GM20000 (cell line): ENCODE data around the gene RENBP.

Source experiments
- DNase-seq: peaks from one replicate; pipeline ENCODE4 v3.0.0; 2012; ENCODE audit warnings: low spot score
- CTCF ChIP-seq: IDR thresholded peaks from 2 replicates; pipeline ENCODE4 v1.5.1; 2012; ENCODE audit warnings: mild to moderate bottlenecking, control low read depth; ENCODE audit errors: extremely low read depth, missing control alignments

The RENBP gene

GRCh38 chrX:153965406-153965805 lies 21.0 kb upstream of the RENBP start:
- DNase-seq = no peak
- TF ChIP-seq CTCF = no peak

DNA sequence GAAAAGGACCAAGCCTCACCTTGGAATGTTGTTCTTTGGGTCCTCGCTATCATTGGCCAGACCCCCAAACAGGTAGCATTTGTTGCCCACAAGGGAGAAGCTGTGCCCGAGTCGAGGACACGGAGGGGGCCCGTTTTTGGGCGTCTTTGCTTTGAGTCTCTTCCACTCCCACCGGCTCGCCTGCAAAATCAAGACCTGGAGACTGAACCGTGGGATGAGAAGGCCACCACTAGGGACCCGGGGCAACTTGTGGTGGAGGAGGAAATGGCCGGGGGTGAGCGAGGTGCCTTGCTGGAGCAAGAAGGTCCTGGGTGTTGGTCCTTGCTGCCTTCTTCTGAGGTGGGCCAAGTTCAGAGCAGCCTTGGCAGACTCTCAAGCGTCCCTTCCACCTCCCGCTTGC lies 19.7 kb upstream of the RENBP start:
- DNase-seq = no peak
- TF ChIP-seq CTCF = no peak

- DNase-seq = no peak
- TF ChIP-seq CTCF = no peak
These were observed 19.1 kb upstream of the RENBP start for GRCh38 chrX:153963546-153963945.

DNA sequence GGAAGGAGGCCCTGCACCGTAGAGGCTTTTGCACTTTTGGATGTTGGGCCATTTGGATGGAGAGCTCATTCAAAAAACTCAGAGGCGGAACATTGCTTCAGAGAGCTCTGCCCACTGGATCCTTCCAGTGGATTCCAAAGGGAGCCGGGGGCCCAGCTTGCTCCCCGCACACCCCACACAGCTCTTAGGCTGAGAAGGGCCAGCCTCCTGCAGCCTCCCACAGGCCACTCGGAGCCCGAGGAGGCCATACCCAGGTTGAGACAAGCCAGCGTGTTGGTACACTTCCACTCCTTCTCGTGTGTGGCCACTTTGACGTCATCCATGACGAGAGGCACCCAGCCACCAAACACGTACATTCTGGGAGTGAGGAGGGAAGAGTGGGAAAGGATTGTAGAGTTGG lies 16.8 kb upstream of the RENBP start:
- DNase-seq = no peak
- no peak for TF ChIP-seq CTCF

DNA sequence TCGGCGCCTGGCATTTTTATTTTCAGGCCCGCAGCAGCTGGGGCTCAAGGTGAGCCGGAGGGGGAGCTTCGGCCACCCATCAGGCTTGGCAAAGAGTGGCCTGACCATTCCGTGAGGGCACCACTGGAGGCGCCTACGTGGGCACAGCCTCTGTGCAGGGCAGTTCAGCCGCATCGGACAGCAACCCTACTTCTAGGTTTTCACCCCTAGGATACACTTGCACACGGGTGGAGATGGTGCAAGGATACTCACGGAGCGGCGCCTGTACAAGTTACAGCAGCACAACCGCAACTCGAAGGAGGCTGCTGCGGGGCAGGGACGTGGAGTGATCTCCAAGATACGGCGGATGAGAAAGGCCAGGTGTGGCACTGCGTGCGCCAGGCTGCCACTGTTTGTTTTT lies 16.3 kb upstream of the RENBP start:
- no peak for DNase-seq
- TF ChIP-seq CTCF = no peak

DNA sequence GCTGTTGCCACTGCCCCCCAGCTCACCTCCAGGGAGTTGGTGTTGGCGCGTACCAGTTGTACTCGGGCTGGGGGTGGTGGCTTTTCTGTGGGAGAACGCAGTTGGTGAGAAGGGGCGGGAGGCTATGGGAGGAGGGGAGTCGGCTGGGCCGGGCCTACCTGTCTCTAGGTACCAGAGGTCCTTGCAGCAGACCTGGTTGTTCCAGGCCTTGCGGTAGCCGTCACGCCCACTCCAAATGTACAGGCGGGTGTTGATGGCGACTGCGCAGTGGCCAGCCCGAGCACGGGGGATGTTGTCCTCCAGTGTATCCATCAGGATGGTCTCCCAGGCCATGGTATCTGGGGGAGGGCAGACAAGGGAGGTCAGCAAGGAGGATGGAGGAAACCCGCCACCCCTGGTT lies 15.6 kb upstream of the RENBP start:
- no peak for DNase-seq
- TF ChIP-seq CTCF = no peak

GRCh38 chrX:153959649-153960048 lies 15.2 kb upstream of the RENBP start:
- no peak for DNase-seq

More at GRCh38 chrX:153959649-153960048, 15.2 kb upstream of the RENBP start:
- TF ChIP-seq CTCF = no peak
